Heart right ventricle (tissue), 16 donors: ENCODE results near the gene DTNB. TPM values are rescaled to one million over a fixed set of nuclear protein-coding genes. Genes with fewer than 3 reads are reported as not detected.

Experiments used
- ATAC-seq, 8 donors: fragments of 200-7000 bp; cut with Tn5 transposase; one replicate each; pipeline ENCODE4 v1.9.1; 2020; ENCODE audit warnings: mild to moderate bottlenecking in 8 of 8, moderate library complexity in 8 of 8, moderate number of reproducible peaks in 1 of 8
- DNase-seq, 2 donors: peaks; one replicate each; pipeline ENCODE4 v3.0.0-alpha.2; 2020
- H3K27ac ChIP-seq, 10 donors: fragments of 200-600 bp; sonication (generic) in 2 of 10; one replicate each; pipeline versions ENCODE4 v1.5.0 to v1.8.0; 2020 to 2022; ENCODE audit warnings: mild to moderate bottlenecking in 3 of 10
- H3K27me3 ChIP-seq, 7 donors: fragments of 200-600 bp; one replicate each; pipeline ENCODE4 v1.8.0; 2021 to 2022; ENCODE audit warnings: mild to moderate bottlenecking in 2 of 7
- H3K36me3 ChIP-seq, 9 donors: fragments of 200-600 bp; sonication (generic) in 1 of 9; one replicate each; pipeline versions ENCODE4 v1.5.0 to v1.8.0; 2020 to 2022; ENCODE audit warnings: mild to moderate bottlenecking in 2 of 9
- H3K4me1 ChIP-seq, 9 donors: fragments of 200-600 bp; sonication (generic) in 1 of 9; one replicate each; pipeline versions ENCODE4 v1.5.0 to v1.8.0; 2020 to 2022; ENCODE audit warnings: mild to moderate bottlenecking in 4 of 9
- H3K4me3 ChIP-seq, 10 donors: fragments of 200-600 bp; sonication (generic) in 2 of 10; one replicate each; pipeline versions ENCODE4 v1.5.0 to v1.8.0; 2020 to 2022; ENCODE audit warnings: mild to moderate bottlenecking in 7 of 10, moderate library complexity in 2 of 10
- H3K9me3 ChIP-seq, 11 donors: fragments of 200-600 bp in 10 of 11; sonication (generic) in 2 of 11; one replicate each; pipeline versions ENCODE4 v1.5.0 to v1.8.0; 2013 to 2022; ENCODE audit warnings: mild to moderate bottlenecking in 2 of 11, control low read depth in 1 of 11, moderate library complexity in 1 of 11
- WGBS, 2 donors: extraction: QIAGEN DNeasy Blood & Tissue Kit; methylation state at CpG; one replicate each; pipeline ENCODE4 v1.1.7; 2013; ENCODE audit warnings: inconsistent platforms in 1 of 2; 5-methylcytosine and 5-hydroxymethylcytosine counted together
- intact Hi-C, 10 donors: fragments of 100-400 bp; cut with DNase I; formaldehyde crosslinking; loops; one replicate each; pipeline versions ENCODE4 v1.11.1 to v1.14.2; 2022
- polyA plus RNA-seq, 2 donors: library from polyadenylated mRNA; stranded (reverse); fragments of 200-250 nt; gene quantifications; one replicate each; pipeline ENCODE4 v1.2.3, GENCODE V29; 2013
- total RNA-seq, 10 donors: library from RNA; stranded (reverse); fragmentation: NEBNext Ultra II Directional in 3 of 10; extraction: Animal tissue kit (Norgen Biotek cat#: 25700) in 3 of 10; gene quantifications; one replicate each; pipeline versions ENCODE4 v1.2.1 to v1.2.4, GENCODE V29; 2021 to 2023
- TF ChIP-seq, protein P1 (sequence below), 9 donors: fragments of 200-600 bp; sonication (generic) in 2 of 9; IDR thresholded peaks; one replicate each; pipeline versions ENCODE4 v1.5.0 to v1.8.0; 2021 to 2022; ENCODE audit warnings: antibody characterized with exemption in 9 of 9, mild to moderate bottlenecking in 5 of 9, moderate library complexity in 1 of 9
- donor health status: Arrhythmogenic right ventricular cardiomyopathy.
- donor health status: ischemic (EF 13 %, LVEDD 7.1; RV severe dilation, severe dysfunction).
- donor health status: healthy with polysubstance abuse.
- donor health status: DM: no; HTN: yes; CAD: no.
- donor health status: DM: no; HTN: no; CAD: no.
- donor health status: ischemic (EF 25% LVEDD 6.9; RV normal size, moderate dysfunction).
- donor health status: ischemic (EF 25% LVEDD 5.7; RV mildly dilated, moderate dysfunction).
- donor health status: healthy.
- donor health status: DM: yes; HTN: yes; CAD: no.
- donor health status: Ischemic cardiomyopathy.
- donor health status: ischemic (EF 35%, LVEDD 5.7; RV mildly dilated, moderate dysfunction).
- donor health status: nonischemic (EF 11% LVEDD 7.7; RV severe dilation, severe dysfunction).
- donor health status: DM: yes; HTN: yes; CAD: no.
- donor health status: PGD.
- donor health status: ischemic (EF 29% LVEDD 5.4; RV normal size, mild dysfunction).
- donor health status: nonischemic (EF 23%, LVEDD 6.1; RV moderate dilation, normal function).

The DTNB gene
- total and polyA plus RNA-seq, 12 donors: 2.8 to 11.3 (median 7.8) TPM

DNA sequence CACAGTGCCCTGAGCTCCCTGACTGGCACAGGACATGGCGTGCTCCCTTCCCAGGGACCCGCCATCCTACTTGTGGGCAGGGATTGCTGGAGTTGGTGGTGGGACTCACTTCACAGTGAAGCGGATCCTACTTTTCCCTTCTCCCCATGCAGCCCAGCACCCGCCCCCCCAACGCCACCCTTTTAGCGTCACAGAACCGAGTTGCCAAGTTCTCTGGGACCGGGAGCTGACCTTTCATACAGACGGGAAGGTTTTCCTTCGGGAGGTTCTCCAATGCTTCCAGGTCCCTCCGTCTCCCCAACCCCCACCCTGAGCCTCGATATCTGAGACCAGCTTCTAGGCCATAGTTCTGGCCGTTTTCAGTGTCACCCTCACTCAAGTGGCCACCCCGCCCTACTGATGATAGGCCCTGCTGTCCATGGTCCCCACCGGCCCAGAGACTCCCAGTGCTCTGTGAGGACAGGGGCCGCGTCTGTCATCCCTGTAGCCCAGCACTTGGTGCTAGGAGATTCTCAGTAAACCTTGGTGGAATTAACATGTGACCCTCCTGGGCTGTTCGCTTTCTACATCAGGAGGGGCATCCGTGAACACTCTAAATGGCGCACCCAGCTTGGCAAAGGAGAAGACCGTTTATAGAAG lies 330.1 kb downstream of the DTNB start:
- H3K27ac ChIP-seq: no peak overlapping the region
- H3K36me3 ChIP-seq: no peaks in the 10 kb centered on the region
- ATAC-seq (no peak), DNase-seq (no peak)
- H3K4me3 ChIP-seq: no peak overlapping the region
- H3K9me3 ChIP-seq: no peaks in the 10 kb centered on the region
- intact Hi-C loops: loop anchor here in 4 of 10 donors (2.0 to 10.0 kb wide), 6 partner anchors 33 to 181 kb away; no protein-coding TSS in a partner anchor
- H3K27me3 ChIP-seq: no peaks in the 10 kb centered on the region
- 81 to 87% methylated on average over 21 of the region's 21 CpGs for WGBS, 2 donors
- TF ChIP-seq, protein P1, sequence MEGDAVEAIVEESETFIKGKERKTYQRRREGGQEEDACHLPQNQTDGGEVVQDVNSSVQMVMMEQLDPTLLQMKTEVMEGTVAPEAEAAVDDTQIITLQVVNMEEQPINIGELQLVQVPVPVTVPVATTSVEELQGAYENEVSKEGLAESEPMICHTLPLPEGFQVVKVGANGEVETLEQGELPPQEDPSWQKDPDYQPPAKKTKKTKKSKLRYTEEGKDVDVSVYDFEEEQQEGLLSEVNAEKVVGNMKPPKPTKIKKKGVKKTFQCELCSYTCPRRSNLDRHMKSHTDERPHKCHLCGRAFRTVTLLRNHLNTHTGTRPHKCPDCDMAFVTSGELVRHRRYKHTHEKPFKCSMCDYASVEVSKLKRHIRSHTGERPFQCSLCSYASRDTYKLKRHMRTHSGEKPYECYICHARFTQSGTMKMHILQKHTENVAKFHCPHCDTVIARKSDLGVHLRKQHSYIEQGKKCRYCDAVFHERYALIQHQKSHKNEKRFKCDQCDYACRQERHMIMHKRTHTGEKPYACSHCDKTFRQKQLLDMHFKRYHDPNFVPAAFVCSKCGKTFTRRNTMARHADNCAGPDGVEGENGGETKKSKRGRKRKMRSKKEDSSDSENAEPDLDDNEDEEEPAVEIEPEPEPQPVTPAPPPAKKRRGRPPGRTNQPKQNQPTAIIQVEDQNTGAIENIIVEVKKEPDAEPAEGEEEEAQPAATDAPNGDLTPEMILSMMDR (IDR thresholded peaks at IDR 0.05): no peak
- peaks cover 13 to 34% (median 26%) of the 10 kb centered on the region in 9 donors for H3K4me1 ChIP-seq

DNA sequence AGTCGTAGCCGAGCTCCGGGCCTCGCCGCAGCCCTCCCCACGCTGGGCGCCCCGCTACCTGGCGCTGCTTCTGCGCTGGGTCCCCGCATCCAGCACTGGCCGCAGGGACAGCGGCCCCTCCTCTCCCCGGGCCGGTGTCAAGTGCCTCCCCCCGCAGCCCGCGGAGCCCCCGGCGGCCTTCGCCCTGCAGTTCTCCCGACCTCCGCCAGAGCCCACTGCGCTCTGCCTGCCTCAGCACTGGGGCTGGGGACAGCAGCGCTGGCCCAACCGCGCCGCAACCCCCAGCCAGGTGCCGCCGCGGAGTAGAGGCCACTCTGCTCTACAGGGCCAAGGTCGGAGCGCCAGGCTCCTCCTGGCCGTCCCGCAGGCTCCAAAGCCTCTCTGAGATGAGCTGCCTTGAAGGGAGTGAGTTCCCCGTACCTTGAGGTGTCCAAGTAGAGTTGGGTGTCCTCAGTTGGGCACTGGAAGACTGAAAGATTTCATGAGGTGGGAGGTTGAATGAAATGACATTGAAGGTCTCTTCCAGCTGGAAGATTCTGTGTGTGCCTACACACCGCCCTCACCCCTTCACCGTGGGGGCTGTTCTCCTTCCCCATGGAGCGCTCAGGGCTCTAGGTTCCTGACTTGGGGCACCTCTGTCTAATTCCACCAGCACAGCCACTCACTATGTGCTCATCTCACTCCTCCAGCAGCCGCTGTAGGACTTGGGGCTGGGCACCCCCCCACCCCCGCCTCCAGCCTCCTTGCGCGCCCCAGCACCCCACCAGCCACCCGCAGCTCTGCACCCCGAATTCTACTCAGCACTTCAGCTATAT lies 330.8 kb downstream of the DTNB start:
- H3K4me3 ChIP-seq: peak overlapping the region; percentile 38 to 80 (median 70)
- H3K36me3 ChIP-seq: no peaks in the 10 kb centered on the region
- H3K27me3 ChIP-seq: no peaks in the 10 kb centered on the region
- H3K4me1 ChIP-seq: peaks cover 13 to 40% (median 31%) of the 10 kb centered on the region in 9 donors
- intact Hi-C loops: loop anchor here in 5 of 10 donors (1.0 to 10.0 kb wide), 7 partner anchors 34 to 182 kb away; no protein-coding TSS in a partner anchor
- WGBS, 2 donors: 18 to 19% methylated on average over 45 of the region's 45 CpGs
- TF ChIP-seq, protein P1 (IDR thresholded peaks at IDR 0.05): peak; percentile 92 to 99 (median 98)
- ATAC-seq (peak; percentile 83 to 93 (median 87)), DNase-seq (peak; percentile 84 to 87)
- H3K27ac ChIP-seq: peak overlapping the region; percentile 59 to 90 (median 84)
- no peaks in the 10 kb centered on the region for H3K9me3 ChIP-seq

DNA sequence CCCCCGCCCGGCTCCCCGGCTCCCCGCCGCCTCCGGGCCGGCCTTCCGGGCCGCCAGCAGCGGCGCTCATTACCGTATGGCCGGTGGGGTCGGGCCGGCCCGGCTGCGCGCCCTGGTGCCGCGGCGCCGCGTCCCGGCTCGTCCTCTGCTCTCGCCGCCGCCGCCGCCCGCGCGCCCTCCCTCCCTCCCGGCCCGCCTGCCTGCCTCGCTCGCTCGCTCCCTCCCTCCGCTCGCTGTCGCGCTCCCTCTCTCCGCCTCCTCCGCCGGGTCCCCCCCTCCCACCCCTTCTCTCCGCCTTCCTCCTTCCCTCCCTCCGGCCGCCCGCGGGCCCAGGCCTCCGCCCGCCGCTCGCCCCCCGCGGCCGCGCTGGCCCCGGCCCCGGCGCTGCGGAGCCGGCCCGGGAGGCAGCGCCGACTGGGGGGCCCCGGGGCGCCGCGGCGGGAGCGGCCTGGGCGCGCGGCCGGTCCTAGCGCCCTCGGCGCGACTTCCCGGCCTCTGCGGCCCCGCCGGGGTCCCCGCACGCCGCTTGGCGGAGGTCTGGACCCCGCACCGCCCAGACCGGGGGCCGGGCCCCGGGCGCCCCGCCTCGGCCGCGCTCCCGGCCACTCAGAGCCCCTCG lies 331.5 kb downstream of the DTNB start, which contains the start of gene DNMT3A:
DNMT3A (minus strand) TSS at position 173 of the 619 bp plus-strand sequence. CDS start 27,941 bp downstream, outside the sequence.
- TF ChIP-seq, protein P1 (IDR thresholded peaks at IDR 0.05): no peak
- H3K27me3 ChIP-seq: no peaks in the 10 kb centered on the region
- intact Hi-C loops: loop anchor here in 5 of 10 donors (1.0 to 10.0 kb wide), 7 partner anchors 34 to 183 kb away; no protein-coding TSS in a partner anchor
- ATAC-seq (peak in 7 of 8 donors; percentile 6 to 56 (median 31)), DNase-seq (peak; percentile 77 to 85)
- 1% methylated on average over 38 to 87 of the region's 100 CpGs for WGBS, 2 donors
- H3K27ac ChIP-seq: peak within 1 kb of the TSS; percentile 85 to 95 (median 86)
- H3K4me1 ChIP-seq: peaks cover 13 to 45% (median 38%) of the 10 kb centered on the region in 9 donors
- peak within 1 kb of the TSS; percentile 38 to 80 (median 74) for H3K4me3 ChIP-seq
- no peaks in the 10 kb centered on the region for H3K9me3 ChIP-seq
- H3K36me3 ChIP-seq: no peaks in the 10 kb centered on the region
